GM18517 (cell line): ENCODE measurements around the gene FRMD5.
"Not testable (repeated sequence)": the region's sequence is repeated elsewhere in the genome, so short reads cannot be mapped to it uniquely, and the experiment has no call there.

ENCODE experiments used
- ATAC-seq: cut with Tn5 transposase; IDR thresholded peaks from one replicate; pipeline ENCODE4 v1.9.1; 2021; ENCODE audit warnings: mild to moderate bottlenecking, moderate library complexity; ENCODE audit not compliant: unreplicated experiment

The FRMD5 gene

GRCh38 chr15:44034933-44035624 is 160.0 kb downstream of the FRMD5 start:
- ATAC-seq = no peak

- ATAC-seq = no peak
Measured at GRCh38 chr15:44034334-44034733, 160.7 kb downstream of the FRMD5 start.

GRCh38 chr15:44033894-44034293 is 161.2 kb downstream of the FRMD5 start:
- ATAC-seq = no peak

GRCh38 chr15:44032820-44033219 is 162.3 kb downstream of the FRMD5 start:
- not testable (repeated sequence) for ATAC-seq

- ATAC-seq = no peak
Measured at GRCh38 chr15:44029940-44030568, 165.0 kb downstream of the FRMD5 start.

GRCh38 chr15:44029003-44029402 is 166.1 kb downstream of the FRMD5 start:
- no peak for ATAC-seq

- no peak for ATAC-seq
Measured at GRCh38 chr15:44028349-44028748, 166.7 kb downstream of the FRMD5 start.

GRCh38 chr15:44024155-44024554 is 170.9 kb downstream of the FRMD5 start:
- no peak for ATAC-seq

- no peak for ATAC-seq
Measured at GRCh38 chr15:44023176-44023575, 171.9 kb downstream of the FRMD5 start.

GRCh38 chr15:44018151-44018550 is 176.9 kb downstream of the FRMD5 start:
- no peak for ATAC-seq

- ATAC-seq = no peak
Measured at GRCh38 chr15:44015545-44016305, 179.3 kb downstream of the FRMD5 start.

- no peak for ATAC-seq
Measured at GRCh38 chr15:44011238-44011854, 183.7 kb downstream of the FRMD5 start.

- no peak for ATAC-seq
Measured at GRCh38 chr15:44010089-44010488, 185.0 kb downstream of the FRMD5 start.

- ATAC-seq = no peak
Measured at GRCh38 chr15:44009038-44009437, 186.0 kb downstream of the FRMD5 start.

- not testable (repeated sequence) for ATAC-seq
Measured at GRCh38 chr15:44000248-44000647, 194.8 kb downstream of the FRMD5 start.

GRCh38 chr15:43998607-43999006 is 196.5 kb downstream of the FRMD5 start:
- ATAC-seq = no peak

- ATAC-seq = no peak
Measured at GRCh38 chr15:43991206-43991605, 203.9 kb downstream of the FRMD5 start.

- ATAC-seq = no peak
Measured at GRCh38 chr15:43989938-43990337, 205.1 kb downstream of the FRMD5 start.

GRCh38 chr15:43988900-43989299 is 206.2 kb downstream of the FRMD5 start:
- no peak for ATAC-seq

- no peak for ATAC-seq
Measured at GRCh38 chr15:43987924-43988323, 207.1 kb downstream of the FRMD5 start.

- no peak for ATAC-seq
Measured at GRCh38 chr15:43985976-43986680, 208.9 kb downstream of the FRMD5 start.
